ENCODE results near the gene ARL16.

Gene ARL16

DNA sequence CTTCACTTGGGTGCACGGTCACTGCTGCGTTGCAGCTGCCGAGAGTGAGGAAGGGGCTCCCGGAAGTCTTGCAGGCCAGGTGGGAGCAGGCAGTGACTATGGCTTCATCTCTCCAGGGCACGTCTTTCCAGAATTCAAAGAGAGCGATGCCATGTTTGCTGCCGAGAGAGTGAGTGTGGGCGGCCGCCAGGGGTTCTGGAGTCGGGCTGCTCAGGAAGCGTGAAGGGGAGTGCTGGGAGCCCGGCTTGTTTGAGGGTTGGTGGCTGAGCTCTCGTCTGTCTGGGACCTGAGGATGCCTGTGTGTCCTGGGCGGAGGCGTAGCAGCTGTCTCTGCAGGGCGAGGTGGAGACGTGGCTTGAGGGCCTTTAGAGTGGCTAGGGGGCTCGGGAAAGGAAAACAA is 6.5 kb upstream of the ARL16 start:
- Histone ChIP-seq H2AFZ (no peak overlapping the region), H3K79me2 (peaks cover 57% of the 10 kb centered on the region), H3K27ac (no peak overlapping the region), H3K9me3 (ENCODE audit: control insufficient read depth, low read length) (no peaks in the 10 kb centered on the region), H3K36me3 (ENCODE audit: control insufficient read depth, insufficient read depth, low read length) (no peaks in the 10 kb centered on the region), H3K4me2 (ENCODE audit: low read length) (no peak overlapping the region), H3K27me3 (ENCODE audit: control insufficient read depth, insufficient read depth, low read length) (no peaks in the 10 kb centered on the region), H3K4me3 (ENCODE audit: low read depth, low read length) (no peak overlapping the region), H3K4me1 (peaks cover 5% of the 10 kb centered on the region), H3K9ac (no peak overlapping the region)
- TF ChIP-seq, protein P1, sequence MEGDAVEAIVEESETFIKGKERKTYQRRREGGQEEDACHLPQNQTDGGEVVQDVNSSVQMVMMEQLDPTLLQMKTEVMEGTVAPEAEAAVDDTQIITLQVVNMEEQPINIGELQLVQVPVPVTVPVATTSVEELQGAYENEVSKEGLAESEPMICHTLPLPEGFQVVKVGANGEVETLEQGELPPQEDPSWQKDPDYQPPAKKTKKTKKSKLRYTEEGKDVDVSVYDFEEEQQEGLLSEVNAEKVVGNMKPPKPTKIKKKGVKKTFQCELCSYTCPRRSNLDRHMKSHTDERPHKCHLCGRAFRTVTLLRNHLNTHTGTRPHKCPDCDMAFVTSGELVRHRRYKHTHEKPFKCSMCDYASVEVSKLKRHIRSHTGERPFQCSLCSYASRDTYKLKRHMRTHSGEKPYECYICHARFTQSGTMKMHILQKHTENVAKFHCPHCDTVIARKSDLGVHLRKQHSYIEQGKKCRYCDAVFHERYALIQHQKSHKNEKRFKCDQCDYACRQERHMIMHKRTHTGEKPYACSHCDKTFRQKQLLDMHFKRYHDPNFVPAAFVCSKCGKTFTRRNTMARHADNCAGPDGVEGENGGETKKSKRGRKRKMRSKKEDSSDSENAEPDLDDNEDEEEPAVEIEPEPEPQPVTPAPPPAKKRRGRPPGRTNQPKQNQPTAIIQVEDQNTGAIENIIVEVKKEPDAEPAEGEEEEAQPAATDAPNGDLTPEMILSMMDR (IDR thresholded peaks at IDR 0.05) = no peak

- peaks cover 11% of the 10 kb centered on the region for H3K4me1 ChIP-seq
- H3K27ac ChIP-seq = no peak overlapping the region
- TF ChIP-seq, protein P1 (IDR thresholded peaks at IDR 0.05) = no peak
- no peak overlapping the region for H2AFZ ChIP-seq
- no peak overlapping the region for H3K9ac ChIP-seq
- no peak overlapping the region for H3K4me2 ChIP-seq (ENCODE audit: low read length)
- no peak overlapping the region for H3K4me3 ChIP-seq (ENCODE audit: low read depth, low read length)
- H3K36me3 ChIP-seq (ENCODE audit: control insufficient read depth, insufficient read depth, low read length) = no peaks in the 10 kb centered on the region
- no peaks in the 10 kb centered on the region for H3K27me3 ChIP-seq (ENCODE audit: control insufficient read depth, insufficient read depth, low read length)
- no peaks in the 10 kb centered on the region for H3K9me3 ChIP-seq (ENCODE audit: control insufficient read depth, low read length)
- H3K79me2 ChIP-seq = peaks cover 57% of the 10 kb centered on the region
Measured at GRCh38 chr17:81688616-81689015, 5.0 kb upstream of the ARL16 start.

DNA sequence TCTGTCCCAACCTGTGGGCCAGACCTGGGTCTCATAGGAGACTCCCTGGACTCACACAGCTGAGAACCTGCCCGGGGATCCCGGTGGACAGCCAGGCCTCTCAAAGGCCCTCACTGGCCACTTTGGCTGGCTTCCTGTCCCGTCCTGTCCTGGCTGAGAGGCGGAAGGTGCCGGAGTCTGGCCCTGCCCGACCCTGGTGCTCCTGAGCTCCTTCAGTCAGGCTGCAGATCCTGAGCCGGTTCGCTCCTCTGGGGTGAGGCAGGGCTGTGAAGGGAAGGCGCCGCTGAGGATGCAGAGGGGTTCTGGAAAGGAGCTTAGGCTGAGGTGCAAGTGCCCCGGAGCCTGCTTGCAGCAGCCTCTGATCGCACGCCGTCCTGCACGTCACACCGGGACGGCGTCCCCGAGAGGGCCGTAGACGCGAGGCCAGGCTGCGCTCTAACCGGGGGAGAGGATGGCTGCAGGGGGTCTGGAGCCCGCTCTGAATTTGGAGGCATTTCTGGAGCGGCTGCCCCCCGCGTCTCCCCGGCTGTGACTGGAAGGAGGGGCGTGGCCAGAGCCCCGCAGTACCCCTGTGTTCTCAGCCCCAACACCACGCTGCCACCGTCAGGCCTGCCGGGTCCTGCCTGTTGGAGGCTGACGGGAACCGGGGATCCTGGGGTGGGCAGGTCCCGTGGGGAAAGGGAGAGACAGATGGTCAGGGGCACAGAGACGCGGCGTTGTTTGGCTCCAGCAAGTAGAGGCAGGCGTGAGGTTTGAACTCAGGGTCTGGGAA is 4.4 kb upstream of the ARL16 start:
- H3K79me2 ChIP-seq = peaks cover 61% of the 10 kb centered on the region
- H3K4me1 ChIP-seq = peaks cover 11% of the 10 kb centered on the region
- no peak overlapping the region for H3K9ac ChIP-seq
- TF ChIP-seq, protein P1 (IDR thresholded peaks at IDR 0.05) = no peak
- H2AFZ ChIP-seq = no peak overlapping the region
- H3K4me3 ChIP-seq (ENCODE audit: low read depth, low read length) = no peak overlapping the region
- no peaks in the 10 kb centered on the region for H3K36me3 ChIP-seq (ENCODE audit: control insufficient read depth, insufficient read depth, low read length)
- no peak overlapping the region for H3K4me2 ChIP-seq (ENCODE audit: low read length)
- H3K9me3 ChIP-seq (ENCODE audit: control insufficient read depth, low read length) = no peaks in the 10 kb centered on the region
- no peak overlapping the region for H3K27ac ChIP-seq
- H3K27me3 ChIP-seq (ENCODE audit: control insufficient read depth, insufficient read depth, low read length) = no peaks in the 10 kb centered on the region

GRCh38 chr17:81686614-81687013 is 3.0 kb upstream of the ARL16 start:
- H3K4me2 ChIP-seq (ENCODE audit: low read length) = no peak overlapping the region
- H3K27ac ChIP-seq = no peak overlapping the region
- no peaks in the 10 kb centered on the region for H3K36me3 ChIP-seq (ENCODE audit: control insufficient read depth, insufficient read depth, low read length)
- peaks cover 11% of the 10 kb centered on the region for H3K4me1 ChIP-seq
- H2AFZ ChIP-seq = no peak overlapping the region
- H3K9me3 ChIP-seq (ENCODE audit: control insufficient read depth, low read length) = no peaks in the 10 kb centered on the region
- no peak overlapping the region for H3K9ac ChIP-seq
- no peak overlapping the region for H3K4me3 ChIP-seq (ENCODE audit: low read depth, low read length)
- TF ChIP-seq, protein P1 (IDR thresholded peaks at IDR 0.05) = no peak
- no peaks in the 10 kb centered on the region for H3K27me3 ChIP-seq (ENCODE audit: control insufficient read depth, insufficient read depth, low read length)
- H3K79me2 ChIP-seq = peaks cover 56% of the 10 kb centered on the region

DNA sequence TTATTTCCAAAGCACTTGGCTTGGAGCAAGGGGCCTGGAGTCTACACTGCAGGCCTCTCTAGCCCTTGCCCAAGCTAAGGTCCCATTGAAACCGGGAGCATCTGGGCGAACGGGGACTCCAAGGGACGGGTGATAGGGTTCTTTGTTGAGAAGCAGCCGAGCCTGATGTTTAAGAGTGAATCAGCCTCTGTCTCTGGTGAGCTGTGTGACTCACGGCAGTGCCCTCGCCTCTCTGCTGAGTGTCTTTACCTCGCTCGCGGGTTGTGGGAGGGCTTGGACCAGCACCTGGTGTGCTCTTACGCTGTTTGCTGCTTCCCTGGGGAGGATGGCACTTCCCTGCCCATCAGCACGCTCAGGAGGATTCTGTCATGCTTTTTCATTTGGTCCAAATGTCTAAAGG is 1.5 kb upstream of the ARL16 start:
- no peak overlapping the region for H3K27ac ChIP-seq
- peak overlapping the region; percentile 72 for H3K4me3 ChIP-seq (ENCODE audit: low read depth, low read length)
- peaks cover 55% of the 10 kb centered on the region for H3K79me2 ChIP-seq
- peak overlapping the region; percentile 88 for H3K4me2 ChIP-seq (ENCODE audit: low read length)
- H3K27me3 ChIP-seq (ENCODE audit: control insufficient read depth, insufficient read depth, low read length) = no peaks in the 10 kb centered on the region
- peaks cover 11% of the 10 kb centered on the region for H3K4me1 ChIP-seq
- no peak overlapping the region for H2AFZ ChIP-seq
- TF ChIP-seq, protein P1 (IDR thresholded peaks at IDR 0.05) = no peak
- H3K9me3 ChIP-seq (ENCODE audit: control insufficient read depth, low read length) = no peaks in the 10 kb centered on the region
- H3K36me3 ChIP-seq (ENCODE audit: control insufficient read depth, insufficient read depth, low read length) = no peaks in the 10 kb centered on the region
- H3K9ac ChIP-seq = no peak overlapping the region

All from parathyroid adenoma (tissue), 2 donors.